ENCODE results near the gene CFAP58. TPM values are rescaled to one million over a fixed set of nuclear protein-coding genes. Genes with fewer than 3 reads are reported as not detected.

Gene CFAP58
- total and polyA plus RNA-seq, 4 donors, result 0.01 to 0.09 (median 0.08) TPM; not detected in 1

- TF ChIP-seq NR2F2 (IDR thresholded peaks at IDR 0.05) (no peak), CTCF (IDR thresholded peaks at IDR 0.05; ENCODE audit: low read depth, low read length, missing input control) (no peak), YY1 (IDR thresholded peaks at IDR 0.05) (no peak), JUND (IDR thresholded peaks at IDR 0.05) (no peak), HNF4A (conservative IDR thresholded peaks at IDR 0.05) (no peak), EGR1 (IDR thresholded peaks at IDR 0.05; ENCODE audit: low read depth in 2 of 2) (no peak), TAF1 (conservative IDR thresholded peaks at IDR 0.05) (no peak), RAD21 (IDR thresholded peaks at IDR 0.05) (no peak), SP1 (IDR thresholded peaks at IDR 0.05) (no peak), RXRA (IDR thresholded peaks at IDR 0.05) (no peak), GABPA (IDR thresholded peaks at IDR 0.05 in 1 of 2, conservative IDR thresholded peaks at IDR 0.05 in 1 of 2) (no peak), HNF4G (IDR thresholded peaks at IDR 0.05) (no peak)
- TF ChIP-seq, protein P1, sequence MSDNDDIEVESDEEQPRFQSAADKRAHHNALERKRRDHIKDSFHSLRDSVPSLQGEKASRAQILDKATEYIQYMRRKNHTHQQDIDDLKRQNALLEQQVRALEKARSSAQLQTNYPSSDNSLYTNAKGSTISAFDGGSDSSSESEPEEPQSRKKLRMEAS (IDR thresholded peaks at IDR 0.05), result no peak
- TF ChIP-seq, protein P2, sequence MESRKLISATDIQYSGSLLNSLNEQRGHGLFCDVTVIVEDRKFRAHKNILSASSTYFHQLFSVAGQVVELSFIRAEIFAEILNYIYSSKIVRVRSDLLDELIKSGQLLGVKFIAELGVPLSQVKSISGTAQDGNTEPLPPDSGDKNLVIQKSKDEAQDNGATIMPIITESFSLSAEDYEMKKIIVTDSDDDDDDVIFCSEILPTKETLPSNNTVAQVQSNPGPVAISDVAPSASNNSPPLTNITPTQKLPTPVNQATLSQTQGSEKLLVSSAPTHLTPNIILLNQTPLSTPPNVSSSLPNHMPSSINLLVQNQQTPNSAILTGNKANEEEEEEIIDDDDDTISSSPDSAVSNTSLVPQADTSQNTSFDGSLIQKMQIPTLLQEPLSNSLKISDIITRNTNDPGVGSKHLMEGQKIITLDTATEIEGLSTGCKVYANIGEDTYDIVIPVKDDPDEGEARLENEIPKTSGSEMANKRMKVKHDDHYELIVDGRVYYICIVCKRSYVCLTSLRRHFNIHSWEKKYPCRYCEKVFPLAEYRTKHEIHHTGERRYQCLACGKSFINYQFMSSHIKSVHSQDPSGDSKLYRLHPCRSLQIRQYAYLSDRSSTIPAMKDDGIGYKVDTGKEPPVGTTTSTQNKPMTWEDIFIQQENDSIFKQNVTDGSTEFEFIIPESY (IDR thresholded peaks at IDR 0.05), result no peak
- TF ChIP-seq, protein P3, sequence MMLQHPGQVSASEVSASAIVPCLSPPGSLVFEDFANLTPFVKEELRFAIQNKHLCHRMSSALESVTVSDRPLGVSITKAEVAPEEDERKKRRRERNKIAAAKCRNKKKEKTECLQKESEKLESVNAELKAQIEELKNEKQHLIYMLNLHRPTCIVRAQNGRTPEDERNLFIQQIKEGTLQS (IDR thresholded peaks at IDR 0.05), result no peak
- DNase-seq (ENCODE audit: low spot score), result no peak
- 53% methylated on average over 7 of the region's 7 CpGs for WGBS
These were observed 134.3 kb downstream of the CFAP58 start for GRCh38 chr10:104487794-104488438.

GRCh38 chr10:104488439-104488832 lies 134.8 kb downstream of the CFAP58 start:
- H3K4me1 ChIP-seq (ENCODE audit: control insufficient read depth in 4 of 4, insufficient read depth in 4 of 4, low read length in 3 of 4), result no peaks in the 10 kb centered on the region
- no peaks in the 10 kb centered on the region for H3K9me3 ChIP-seq (ENCODE audit: control insufficient read depth in 4 of 4, low read length in 3 of 4)
- H3K9ac ChIP-seq (ENCODE audit: low read depth in 1 of 2, low read length in 2 of 2), result no peak overlapping the region
- H3K27ac ChIP-seq (ENCODE audit: low read depth in 1 of 2, low read length in 2 of 2), result no peak overlapping the region
- peaks cover 0 to 2% (median 0%) of the 10 kb centered on the region in 4 donors for H3K27me3 ChIP-seq (ENCODE audit: control insufficient read depth in 4 of 4, insufficient read depth in 4 of 4, low read length in 3 of 4)
- no peak for DNase-seq (ENCODE audit: low spot score)
- no peak overlapping the region for H3K4me3 ChIP-seq (ENCODE audit: low read depth in 1 of 3, low read length in 3 of 3)
- H3K36me3 ChIP-seq (ENCODE audit: control insufficient read depth in 4 of 4, insufficient read depth in 3 of 4, low read depth in 1 of 4, low read length in 3 of 4), result no peaks in the 10 kb centered on the region
- 65% methylated on average over 2 of the region's 2 CpGs for WGBS
- TF ChIP-seq JUND (IDR thresholded peaks at IDR 0.05), result no peak
- TF ChIP-seq, protein P3 (IDR thresholded peaks at IDR 0.05), result no peak
- no peak for TF ChIP-seq EGR1 (IDR thresholded peaks at IDR 0.05; ENCODE audit: low read depth in 2 of 2)
- TF ChIP-seq NR2F2 (IDR thresholded peaks at IDR 0.05), result no peak
- TF ChIP-seq TAF1 (conservative IDR thresholded peaks at IDR 0.05), result no peak
- TF ChIP-seq, protein P2 (IDR thresholded peaks at IDR 0.05), result no peak
- TF ChIP-seq GABPA (IDR thresholded peaks at IDR 0.05 in 1 of 2, conservative IDR thresholded peaks at IDR 0.05 in 1 of 2), result no peak
- TF ChIP-seq HNF4G (IDR thresholded peaks at IDR 0.05), result no peak
- TF ChIP-seq YY1 (IDR thresholded peaks at IDR 0.05), result no peak
- no peak for TF ChIP-seq FOXA2 (IDR thresholded peaks at IDR 0.05)
- TF ChIP-seq, protein P4, sequence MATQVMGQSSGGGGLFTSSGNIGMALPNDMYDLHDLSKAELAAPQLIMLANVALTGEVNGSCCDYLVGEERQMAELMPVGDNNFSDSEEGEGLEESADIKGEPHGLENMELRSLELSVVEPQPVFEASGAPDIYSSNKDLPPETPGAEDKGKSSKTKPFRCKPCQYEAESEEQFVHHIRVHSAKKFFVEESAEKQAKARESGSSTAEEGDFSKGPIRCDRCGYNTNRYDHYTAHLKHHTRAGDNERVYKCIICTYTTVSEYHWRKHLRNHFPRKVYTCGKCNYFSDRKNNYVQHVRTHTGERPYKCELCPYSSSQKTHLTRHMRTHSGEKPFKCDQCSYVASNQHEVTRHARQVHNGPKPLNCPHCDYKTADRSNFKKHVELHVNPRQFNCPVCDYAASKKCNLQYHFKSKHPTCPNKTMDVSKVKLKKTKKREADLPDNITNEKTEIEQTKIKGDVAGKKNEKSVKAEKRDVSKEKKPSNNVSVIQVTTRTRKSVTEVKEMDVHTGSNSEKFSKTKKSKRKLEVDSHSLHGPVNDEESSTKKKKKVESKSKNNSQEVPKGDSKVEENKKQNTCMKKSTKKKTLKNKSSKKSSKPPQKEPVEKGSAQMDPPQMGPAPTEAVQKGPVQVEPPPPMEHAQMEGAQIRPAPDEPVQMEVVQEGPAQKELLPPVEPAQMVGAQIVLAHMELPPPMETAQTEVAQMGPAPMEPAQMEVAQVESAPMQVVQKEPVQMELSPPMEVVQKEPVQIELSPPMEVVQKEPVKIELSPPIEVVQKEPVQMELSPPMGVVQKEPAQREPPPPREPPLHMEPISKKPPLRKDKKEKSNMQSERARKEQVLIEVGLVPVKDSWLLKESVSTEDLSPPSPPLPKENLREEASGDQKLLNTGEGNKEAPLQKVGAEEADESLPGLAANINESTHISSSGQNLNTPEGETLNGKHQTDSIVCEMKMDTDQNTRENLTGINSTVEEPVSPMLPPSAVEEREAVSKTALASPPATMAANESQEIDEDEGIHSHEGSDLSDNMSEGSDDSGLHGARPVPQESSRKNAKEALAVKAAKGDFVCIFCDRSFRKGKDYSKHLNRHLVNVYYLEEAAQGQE (IDR thresholded peaks at IDR 0.05), result no peak
- TF ChIP-seq, protein P1 (IDR thresholded peaks at IDR 0.05), result no peak
- TF ChIP-seq CTCF (IDR thresholded peaks at IDR 0.05; ENCODE audit: low read depth, low read length, missing input control), result no peak

More at GRCh38 chr10:104487794-104488438, 134.3 kb downstream of the CFAP58 start:
- no peaks in the 10 kb centered on the region for H3K4me1 ChIP-seq (ENCODE audit: control insufficient read depth in 4 of 4, insufficient read depth in 4 of 4, low read length in 3 of 4)
- no peak overlapping the region for H3K9ac ChIP-seq (ENCODE audit: low read depth in 1 of 2, low read length in 2 of 2)
- H3K27me3 ChIP-seq (ENCODE audit: control insufficient read depth in 4 of 4, insufficient read depth in 4 of 4, low read length in 3 of 4), result peaks cover 0 to 4% (median 0%) of the 10 kb centered on the region in 4 donors
- H3K36me3 ChIP-seq (ENCODE audit: control insufficient read depth in 4 of 4, insufficient read depth in 3 of 4, low read depth in 1 of 4, low read length in 3 of 4), result no peaks in the 10 kb centered on the region
- H3K4me3 ChIP-seq (ENCODE audit: low read depth in 1 of 3, low read length in 3 of 3), result no peak overlapping the region
- no peaks in the 10 kb centered on the region for H3K9me3 ChIP-seq (ENCODE audit: control insufficient read depth in 4 of 4, low read length in 3 of 4)
- no peak overlapping the region for H3K27ac ChIP-seq (ENCODE audit: low read depth in 1 of 2, low read length in 2 of 2)

Measured in liver (tissue), 9 donors.